ENCODE results near the gene MYCBPAP.

- TF ChIP-seq CTCF (IDR thresholded peaks at IDR 0.05): no peak
- TF ChIP-seq POLR2A (IDR thresholded peaks at IDR 0.05): no peak
Observed at GRCh38 chr17:50464736-50465135, 43.5 kb upstream of the MYCBPAP start.

All from thyroid gland (tissue), 4 donors.